Ectodermal cell (in vitro differentiated cells): ENCODE measurements around the gene OR6J1.
A peak's percentile ranks its signal among the peaks of the same experiment; 100 is the strongest.
"Not testable (repeated sequence)": the region's sequence is repeated elsewhere in the genome, so short reads cannot be mapped to it uniquely, and the experiment has no call there.

Source experiments
- H3K27ac ChIP-seq: 2 replicates; pipeline ENCODE4 v1.7.0; 2013; ENCODE audit warnings: mild to moderate bottlenecking, low read depth, low read length; ENCODE audit not compliant: insufficient read depth, poor library complexity, severe bottlenecking
- H3K27me3 ChIP-seq: 2 replicates; pipeline ENCODE4 v1.7.0; 2013; ENCODE audit warnings: mild to moderate bottlenecking, low read length; ENCODE audit not compliant: insufficient read depth, control insufficient read depth, poor library complexity, severe bottlenecking
- H3K36me3 ChIP-seq: one replicate; pipeline ENCODE4 v1.7.0; 2013; ENCODE audit warnings: low read length; ENCODE audit not compliant: control insufficient read depth, insufficient read depth
- H3K4me1 ChIP-seq: one replicate; pipeline ENCODE4 v1.7.0; 2013; ENCODE audit warnings: low read length; ENCODE audit not compliant: control insufficient read depth, insufficient read depth
- H3K4me3 ChIP-seq: 2 replicates; pipeline ENCODE4 v1.7.0; 2013; ENCODE audit warnings: low read depth, low read length, control low read depth; ENCODE audit not compliant: insufficient read depth
- H3K9me3 ChIP-seq: 2 replicates; pipeline ENCODE4 v1.7.0; 2013; ENCODE audit warnings: mild to moderate bottlenecking, low read length, moderate library complexity; ENCODE audit not compliant: control insufficient read depth
- WGBS, 2 experiments: methylation state at CpG; one replicate each; pipeline ENCODE4 v1.1.7; 2013; ENCODE audit warnings: missing lambda C conversion rate in 2 of 2; 5-methylcytosine and 5-hydroxymethylcytosine counted together

The OR6J1 gene

DNA sequence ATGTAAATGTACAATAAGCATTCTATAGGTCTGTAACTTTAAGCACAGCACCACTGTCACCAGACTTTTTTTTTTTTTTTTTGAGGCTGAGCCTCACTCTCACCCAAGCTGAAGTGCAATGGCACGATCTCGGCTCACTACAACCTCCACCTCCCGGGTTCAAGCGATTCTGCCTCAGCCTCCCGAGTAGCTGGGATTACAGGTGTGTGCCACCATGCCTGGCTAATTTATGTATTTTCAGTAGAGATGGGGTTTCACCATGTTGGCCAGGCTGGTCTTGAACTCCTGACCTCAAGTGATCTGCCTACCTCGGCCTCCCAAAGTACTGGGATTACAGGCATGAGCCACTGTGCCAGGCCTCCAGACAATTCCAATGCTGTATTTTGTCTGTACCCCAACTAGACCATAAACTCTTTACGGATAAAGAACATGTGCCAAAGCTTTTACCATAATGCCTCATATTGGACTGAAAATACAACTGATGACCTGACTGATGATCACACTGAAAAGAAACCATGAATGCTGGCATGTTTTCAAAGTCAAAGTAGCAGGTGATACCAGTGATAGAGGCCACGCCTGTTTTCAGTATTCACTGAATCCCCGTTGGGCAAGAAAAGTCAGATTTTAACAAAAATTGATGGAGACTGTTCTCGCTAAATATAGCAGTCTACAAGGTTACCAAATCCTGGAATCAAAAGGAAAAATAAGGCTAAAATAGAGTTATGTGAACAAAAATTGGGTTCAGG, 56.3 kb downstream of the OR6J1 start:
- H3K27ac ChIP-seq, H3K4me1 ChIP-seq, H3K36me3 ChIP-seq, H3K27me3 ChIP-seq, H3K9me3 ChIP-seq: not testable (repeated sequence)
- H3K4me3 ChIP-seq: peak overlapping the region; percentile 97
- 83 to 89% methylated on average over 10 of the region's 10 CpGs for WGBS, 2 experiments

GRCh38 chr14:22587247-22587646, 56.9 kb downstream of the OR6J1 start:
- H3K4me3 ChIP-seq: no peak overlapping the region
- no peaks in the 10 kb centered on the region for H3K9me3 ChIP-seq

GRCh38 chr14:22583994-22584393, 60.2 kb downstream of the OR6J1 start:
- Histone ChIP-seq H3K27me3 (no peaks in the 10 kb centered on the region), H3K4me1 (peaks cover 7% of the 10 kb centered on the region), H3K27ac (no peak overlapping the region), H3K9me3 (no peaks in the 10 kb centered on the region), H3K36me3 (no peaks in the 10 kb centered on the region), H3K4me3 (no peak overlapping the region)
- 86 to 94% methylated on average over 1 of the region's 1 CpG for WGBS, 2 experiments

More at GRCh38 chr14:22587247-22587646, 56.9 kb downstream of the OR6J1 start:
- 96 to 98% methylated on average over 5 of the region's 5 CpGs for WGBS, 2 experiments
- H3K36me3 ChIP-seq: no peaks in the 10 kb centered on the region
- no peaks in the 10 kb centered on the region for H3K27me3 ChIP-seq
- no peaks in the 10 kb centered on the region for H3K4me1 ChIP-seq
- H3K27ac ChIP-seq: no peak overlapping the region
